Activated T-cell treated with anti-CD3 and anti-CD28 coated beads for 48 hours (primary cell): ENCODE data around the gene HSD11B1L.
"Not testable (repeated sequence)": the region's sequence is repeated elsewhere in the genome, so short reads cannot be mapped to it uniquely, and the experiment has no call there.

Experiments used
- DNase-seq: peaks from one replicate; pipeline ENCODE4 v3.0.0-alpha.2; 2020; ENCODE audit warnings: low read depth

HSD11B1L gene

GRCh38 chr19:5700455-5701092 lies 19.7 kb downstream of the HSD11B1L start:
- no peak for DNase-seq

- not testable (repeated sequence) for DNase-seq
Observed at GRCh38 chr19:5702053-5702410, 21.2 kb downstream of the HSD11B1L start.

- no peak for DNase-seq
Observed at GRCh38 chr19:5703819-5704818, 23.3 kb downstream of the HSD11B1L start.

GRCh38 chr19:5705552-5705951 lies 24.7 kb downstream of the HSD11B1L start:
- no peak for DNase-seq

- DNase-seq: no peak
Observed at GRCh38 chr19:5706876-5707573, 26.2 kb downstream of the HSD11B1L start.

- no peak for DNase-seq
Observed at GRCh38 chr19:5707576-5708575, 27.0 kb downstream of the HSD11B1L start.

- no peak for DNase-seq
Observed at GRCh38 chr19:5711025-5711424, 30.2 kb downstream of the HSD11B1L start.

- no peak for DNase-seq
Observed at GRCh38 chr19:5711713-5712161, 30.9 kb downstream of the HSD11B1L start.

- no peak for DNase-seq
Observed at GRCh38 chr19:5713228-5713627, 32.4 kb downstream of the HSD11B1L start.

- DNase-seq: no peak
Observed at GRCh38 chr19:5714816-5715215, 34.0 kb downstream of the HSD11B1L start.

GRCh38 chr19:5717215-5717935 lies 36.5 kb downstream of the HSD11B1L start:
- DNase-seq: no peak

GRCh38 chr19:5718037-5718578 lies 37.3 kb downstream of the HSD11B1L start:
- peak; percentile 69 for DNase-seq

- DNase-seq: peak; percentile 56
Observed at GRCh38 chr19:5718579-5719273, 37.9 kb downstream of the HSD11B1L start.

- DNase-seq: no peak
Observed at GRCh38 chr19:5719274-5719960, 38.6 kb downstream of the HSD11B1L start.

GRCh38 chr19:5719961-5720790 lies 39.3 kb downstream of the HSD11B1L start, which contains the start of the genes CATSPERD and LONP1:
TSS of gene CATSPERD (plus strand) at chr19:5720637. CDS start at chr19:5720738, 101 bp downstream.
TSS of gene LONP1 (minus strand) at chr19:5720146. CDS start at chr19:5720132, 14 bp downstream.
- DNase-seq: peak; percentile 98

GRCh38 chr19:5727453-5728050 lies 46.7 kb downstream of the HSD11B1L start:
- DNase-seq: no peak

- not testable (repeated sequence) for DNase-seq
Observed at GRCh38 chr19:5733172-5733571, 52.3 kb downstream of the HSD11B1L start.
